ENCODE measurements around the gene CALD1. TPM values are rescaled to one million over a fixed set of nuclear protein-coding genes. Genes with fewer than 3 reads are reported as not detected.
A peak's percentile ranks its signal among the peaks of the same experiment; 100 is the strongest.

CALD1 gene
- total and polyA plus RNA-seq, 7 donors = 34.7 to 2,150 (median 1,069) TPM

- DNase-seq = no peak
- peaks cover 0 to 23% (median 5%) of the 10 kb centered on the region in 4 donors for H3K36me3 ChIP-seq
- H3K27me3 ChIP-seq = no peaks in the 10 kb centered on the region
- intact Hi-C loops (cut with DNase I) = no loop called here
- peaks cover 0 to 96% (median 78%) of the 10 kb centered on the region in 4 donors for H3K4me1 ChIP-seq
- no peak overlapping the region for H3K4me3 ChIP-seq
- TF ChIP-seq EP300 (IDR thresholded peaks at IDR 0.05) = no peak
- peak in 1 of 4 donors; percentile 3 for TF ChIP-seq POLR2AphosphoS5 (IDR thresholded peaks at IDR 0.05)
- WGBS, 2 donors = 86 to 89% methylated on average over 5 of the region's 5 CpGs
- peak overlapping the region; percentile 34 to 94 (median 93) for H3K27ac ChIP-seq
- no peaks in the 10 kb centered on the region for H3K9me3 ChIP-seq
Measured at GRCh38 chr7:134795231-134795630, 15.8 kb downstream of the CALD1 start.

GRCh38 chr7:134798155-134798554 is 18.7 kb downstream of the CALD1 start:
- Histone ChIP-seq H3K4me1 (peaks cover 0 to 89% (median 65%) of the 10 kb centered on the region in 4 donors), H3K27me3 (no peaks in the 10 kb centered on the region), H3K9me3 (no peaks in the 10 kb centered on the region), H3K36me3 (peaks cover 0 to 36% (median 5%) of the 10 kb centered on the region in 4 donors), H3K4me3 (no peak overlapping the region), H3K27ac (peak overlapping the region; percentile 34 to 94 (median 93))
- DNase-seq = no peak
- peak in 1 of 4 donors; percentile 21 for TF ChIP-seq POLR2AphosphoS5 (IDR thresholded peaks at IDR 0.05)
- no peak for TF ChIP-seq CTCF (IDR thresholded peaks at IDR 0.05)
- TF ChIP-seq EP300 (IDR thresholded peaks at IDR 0.05) = no peak
- no peak for TF ChIP-seq POLR2A (IDR thresholded peaks at IDR 0.05)
- intact Hi-C loops (cut with DNase I) = no loop called here
- 33 to 47% methylated on average over 1 of the region's 1 CpG for whole genome bisulfite sequencing, 2 donors

- Histone ChIP-seq H3K4me1 (peaks cover 0 to 89% (median 63%) of the 10 kb centered on the region in 4 donors), H3K27ac (peak overlapping the region; percentile 34 to 94 (median 93)), H3K9me3 (no peaks in the 10 kb centered on the region), H3K36me3 (peaks cover 0 to 38% (median 5%) of the 10 kb centered on the region in 4 donors), H3K4me3 (no peak overlapping the region), H3K27me3 (no peaks in the 10 kb centered on the region)
- DNase-seq = no peak
- whole genome bisulfite sequencing, 2 donors = 21 to 43% methylated on average over 5 of the region's 5 CpGs
- intact Hi-C loops (cut with DNase I) = no loop called here
- TF ChIP-seq POLR2AphosphoS5 (IDR thresholded peaks at IDR 0.05) (peak; percentile 46 to 79 (median 72)), POLR2A (IDR thresholded peaks at IDR 0.05) (no peak), EP300 (IDR thresholded peaks at IDR 0.05) (peak; percentile 74 to 91 (median 82)), CTCF (IDR thresholded peaks at IDR 0.05) (no peak)
Measured at GRCh38 chr7:134799377-134799776, 19.9 kb downstream of the CALD1 start.

GRCh38 chr7:134802762-134803161 is 23.3 kb downstream of the CALD1 start:
- intact Hi-C loops (cut with DNase I) = no loop called here
- H3K27ac ChIP-seq = peak overlapping the region in 2 of 4 donors; percentile 93 to 94
- no peaks in the 10 kb centered on the region for H3K9me3 ChIP-seq

GRCh38 chr7:134804351-134804750 is 24.9 kb downstream of the CALD1 start:
- H3K27ac ChIP-seq = peak overlapping the region; percentile 37 to 94 (median 66)

More at GRCh38 chr7:134802762-134803161, 23.3 kb downstream of the CALD1 start:
- no peak for DNase-seq
- TF ChIP-seq CTCF (IDR thresholded peaks at IDR 0.05) = no peak
- TF ChIP-seq POLR2AphosphoS5 (IDR thresholded peaks at IDR 0.05) = no peak
- H3K4me3 ChIP-seq = no peak overlapping the region
- H3K27me3 ChIP-seq = no peaks in the 10 kb centered on the region
- H3K4me1 ChIP-seq = peaks cover 0 to 88% (median 58%) of the 10 kb centered on the region in 4 donors
- H3K36me3 ChIP-seq = peaks cover 0 to 24% (median 2%) of the 10 kb centered on the region in 4 donors
- 68 to 85% methylated on average over 4 of the region's 4 CpGs for WGBS, 2 donors

More at GRCh38 chr7:134804351-134804750, 24.9 kb downstream of the CALD1 start:
- DNase-seq = no peak
- Histone ChIP-seq H3K4me1 (peaks cover 0 to 88% (median 60%) of the 10 kb centered on the region in 4 donors), H3K9me3 (no peaks in the 10 kb centered on the region), H3K27me3 (no peaks in the 10 kb centered on the region), H3K36me3 (peaks cover 0 to 24% (median 0%) of the 10 kb centered on the region in 4 donors), H3K4me3 (no peak overlapping the region)
- TF ChIP-seq POLR2A (IDR thresholded peaks at IDR 0.05) (no peak), EP300 (IDR thresholded peaks at IDR 0.05) (no peak), CTCF (IDR thresholded peaks at IDR 0.05) (no peak), POLR2AphosphoS5 (IDR thresholded peaks at IDR 0.05) (no peak)
- intact Hi-C loops (cut with DNase I) = no loop called here
- WGBS, 2 donors = 75 to 77% methylated on average over 2 of the region's 2 CpGs
